GM12878 (cell line): ENCODE results near the gene TMEM181. TPM values are rescaled to one million over a fixed set of nuclear protein-coding genes. Genes with fewer than 3 reads are reported as not detected.

Experiments used
- ATAC-seq: fragments of 200-7000 bp; cut with Tn5 transposase; 3 replicates; pipeline ENCODE4 v1.9.1; 2020; ENCODE audit warnings: mild to moderate bottlenecking, moderate library complexity
- BruUV-seq: library from RNA; stranded (reverse); fragments of 400-500 nt; replicated peaks from 2 replicates; lab custom pipeline; 2021; lab: Mats Ljungman, UMichigan
- CTCF ChIA-PET: fragments of 300-600 bp; sonication (Branson Sonifier 250); formaldehyde crosslinking; extraction: SDS; loops from one replicate; lab custom pipeline; 2021; ENCODE audit warnings: inconsistent platforms; lab: Yijun Ruan, JAX
- POLR2A ChIA-PET: fragments of 350-600 bp; formaldehyde crosslinking; extraction: SDS; loops from one replicate; lab custom pipeline; 2021; ENCODE audit warnings: inconsistent platforms; lab: Charles Lee
- RAD21 ChIA-PET: fragments of 300-600 bp; sonication (Branson Sonifier 250); formaldehyde crosslinking; loops from one replicate; lab custom pipeline; 2023; ENCODE audit warnings: antibody characterized with exemption; ENCODE audit not compliant: unreplicated experiment; lab: Charles Lee
- SMC1A ChIA-PET: fragments of 300-600 bp; sonication (Branson Sonifier 250); formaldehyde crosslinking; loops from one replicate; lab custom pipeline; 2023; ENCODE audit not compliant: unreplicated experiment, uncharacterized antibody; lab: Charles Lee
- DNase-seq: peaks from one replicate; pipeline ENCODE4 v3.0.0-alpha.2; 2011; ENCODE audit warnings: low read depth, low spot score
- FAIRE-seq: peaks from 3 replicates; lab custom pipeline; 2011; peaks lifted over from hg19 to GRCh38; lab: Jason Lieb, UNC
- H2AFZ ChIP-seq: 2 replicates; pipeline ENCODE4 v1.6.0; 2011; ENCODE audit warnings: low read depth, low read length, control low read depth; ENCODE audit not compliant: control insufficient read depth
- H3K27ac ChIP-seq: 2 replicates; pipeline ENCODE4 v1.5.1; 2011; ENCODE audit warnings: control low read depth; ENCODE audit not compliant: control insufficient read depth, insufficient read depth
- H3K27me3 ChIP-seq, 2 experiments: replicated peaks in 1 of 2; 2 replicates each; pipeline versions ENCODE4 v1.6.0 to v1.6.1; 2011; ENCODE audit warnings: low read length in 1 of 2; ENCODE audit not compliant: control insufficient read depth in 2 of 2, insufficient read depth in 2 of 2
- H3K36me3 ChIP-seq, 2 experiments: 2 replicates each; pipeline ENCODE4 v1.5.1; 2011; ENCODE audit warnings: low read length in 1 of 2; ENCODE audit not compliant: control insufficient read depth in 2 of 2, insufficient read depth in 2 of 2
- H3K4me1 ChIP-seq: 2 replicates; pipeline ENCODE4 v1.6.1; 2011; ENCODE audit warnings: mild to moderate bottlenecking, low read length, moderate library complexity, mixed read lengths; ENCODE audit not compliant: control insufficient read depth, insufficient read depth
- H3K4me2 ChIP-seq: 2 replicates; pipeline ENCODE4 v1.6.0; 2011; ENCODE audit warnings: control low read depth; ENCODE audit not compliant: control insufficient read depth, insufficient read depth
- H3K4me3 ChIP-seq: fragments of 200-600 bp; sonication (generic); 2 replicates; pipeline ENCODE4 v1.5.1; 2016
- H3K79me2 ChIP-seq: 2 replicates; pipeline ENCODE4 v1.6.0; 2011; ENCODE audit warnings: low read length; ENCODE audit not compliant: control insufficient read depth, insufficient read depth
- H3K9ac ChIP-seq: 2 replicates; pipeline ENCODE4 v1.8.0; 2011; ENCODE audit warnings: low read length, control low read depth, mixed read lengths; ENCODE audit not compliant: control insufficient read depth, insufficient read depth
- H3K9me3 ChIP-seq: replicated peaks from 3 replicates; pipeline ENCODE4 v1.5.1; 2011; ENCODE audit warnings: mild to moderate bottlenecking, low read length; ENCODE audit not compliant: control insufficient read depth, insufficient read depth
- H4K20me1 ChIP-seq: 2 replicates; pipeline ENCODE4 v1.6.0; 2011; ENCODE audit not compliant: control insufficient read depth, insufficient read depth
- CHD4 ChIP-seq: fragments of 200-600 bp; sonication (generic); IDR thresholded peaks from 2 replicates; pipeline ENCODE4 v1.6.1; 2016; ENCODE audit warnings: mild to moderate bottlenecking
- ESRRA ChIP-seq: IDR thresholded peaks from 2 replicates; pipeline ENCODE4 v1.6.1; 2012; ENCODE audit warnings: mild to moderate bottlenecking, low read length, improper control_type of control experiment
- JUND ChIP-seq: IDR thresholded peaks from 2 replicates; pipeline ENCODE4 v1.6.1; 2012; ENCODE audit warnings: low read depth, mild to moderate bottlenecking, low read length, improper control_type of control experiment, moderate library complexity
- KAT2A ChIP-seq: conservative IDR thresholded peaks from 2 replicates; pipeline ENCODE4 v1.6.1; 2011; ENCODE audit warnings: low read depth, low read length; ENCODE audit not compliant: control insufficient read depth
- MTA3 ChIP-seq: IDR thresholded peaks from 2 replicates; pipeline ENCODE4 v1.6.1; 2012; ENCODE audit warnings: low read length, inconsistent platforms, borderline replicate concordance
- NBN ChIP-seq: fragments of 450-650 bp; IDR thresholded peaks from 2 replicates; pipeline ENCODE4 v1.6.1; 2016
- NR2F1 ChIP-seq: fragments of 450-650 bp; conservative IDR thresholded peaks from 2 replicates; pipeline ENCODE4 v1.6.1; 2017; ENCODE audit warnings: mild to moderate bottlenecking
- POLR2AphosphoS5 ChIP-seq: IDR thresholded peaks from 2 replicates; pipeline ENCODE4 v1.6.1; 2011; ENCODE audit warnings: mild to moderate bottlenecking, low read length, inconsistent platforms
- RELA ChIP-seq: fragments of 450-650 bp; IDR thresholded peaks from 2 replicates; pipeline ENCODE4 v1.8.0; 2014; ENCODE audit warnings: borderline replicate concordance; ENCODE audit not compliant: partially characterized antibody
- RFX5 ChIP-seq: IDR thresholded peaks from 2 replicates; pipeline ENCODE4 v1.6.1; 2011; ENCODE audit warnings: low read depth, low read length, improper control_type of control experiment
- TBL1XR1 ChIP-seq: IDR thresholded peaks from 2 replicates; pipeline ENCODE4 v1.6.1; 2012; ENCODE audit warnings: low read depth, low read length, improper control_type of control experiment
- WGBS: methylation state at CpG from one replicate; pipeline ENCODE4 v1.1.6; 2016; ENCODE audit warnings: low lambda C conversion rate; ENCODE audit not compliant: insufficient replicate concordance, insufficient coverage; ENCODE audit errors: missing lambda C conversion rate; 5-methylcytosine and 5-hydroxymethylcytosine counted together
- in situ Hi-C: fragments of 300-500 bp; cut with MboI; formaldehyde crosslinking; loops from 9 replicates; pipeline ENCODE4 v1.14.3; 2018; ENCODE audit warnings: mixed read lengths
- intact Hi-C: fragments of 100-400 bp; cut with micrococcal nuclease; formaldehyde crosslinking; loops from one replicate; pipeline ENCODE4 v1.14.2; 2022; ENCODE audit not compliant: unreplicated experiment
- polyA plus RNA-seq, 11 experiments: library from polyadenylated mRNA; depleted of rRNA in 4 of 11; unstranded in 6 of 11; stranded (reverse) in 5 of 11; fragments of >200 nt; fragmentation: Nextera tagmentation in 4 of 11; fragmentation: Illumina TruSeq in 1 of 11; extraction: Ambion mirVana in 4 of 11; extraction: Trizol in 1 of 11; gene quantifications; 1 replicate in 1 of 11; 2 replicates in 10 of 11; pipeline versions ENCODE4 v1.2.1 to v1.2.3, GENCODE V29; 2011 to 2016; ENCODE audit warnings: inconsistent platforms in 2 of 11, missing spikeins in 2 of 11, low read depth in 1 of 11
- total RNA-seq, 4 experiments: library from RNA; depleted of rRNA in 3 of 4; stranded (reverse); fragments of >200 nt in 3 of 4; fragmentation: Illumina TruSeq in 1 of 4; extraction: Trizol in 1 of 4; gene quantifications; 2 replicates each; pipeline versions ENCODE4 v1.2.1 to v1.2.3, GENCODE V29; 2013 to 2021
- TF ChIP-seq, protein P1 (sequence below): fragments of 150-350 bp; IDR thresholded peaks from 2 replicates; pipeline ENCODE4 v1.6.1; 2014; ENCODE audit warnings: mild to moderate bottlenecking, low read depth, low read length
- TF ChIP-seq, protein P2 (sequence below): fragments of 450-650 bp; formaldehyde crosslinking; IDR thresholded peaks from 2 replicates; pipeline ENCODE4 v1.4.0; 2022; ENCODE audit warnings: mild to moderate bottlenecking, moderate library complexity
- TF ChIP-seq, protein P3 (sequence below): fragments of 450-650 bp; IDR thresholded peaks from 2 replicates; pipeline ENCODE4 v1.6.1; 2014; ENCODE audit warnings: mild to moderate bottlenecking
- TF ChIP-seq, protein P4 (sequence below): fragments of 450-650 bp; IDR thresholded peaks from 2 replicates; pipeline ENCODE4 v1.6.1; 2017; ENCODE audit warnings: mild to moderate bottlenecking

TMEM181 gene
- total and polyA plus RNA-seq, 10 of the 15 experiments (the other 5 are each of a cell fraction or from before 2014, with no cell fraction given) = 1.5 to 7.9 (median 5.2) TPM

DNA sequence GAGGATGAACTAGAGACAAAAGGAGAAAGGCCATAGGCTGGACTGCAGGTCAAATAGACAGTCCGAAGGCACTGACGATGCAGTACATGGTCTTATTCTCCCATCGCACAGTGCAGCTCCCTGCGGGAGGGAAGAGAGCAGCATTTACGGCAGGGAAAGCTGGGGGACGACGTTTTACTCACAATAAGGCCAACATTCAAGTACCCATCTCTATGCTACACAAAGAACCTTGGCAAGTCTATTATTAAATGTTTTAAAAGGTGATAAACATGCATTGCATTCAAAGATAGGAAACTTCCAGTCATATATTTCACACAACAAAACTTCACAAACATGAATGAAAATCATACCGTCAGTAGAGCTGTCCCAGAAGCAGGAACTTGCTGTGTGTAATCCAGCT lies 76.9 kb downstream of the TMEM181 start (continued):
- TF ChIP-seq RELA (no peak), ESRRA (no peak)
- TF ChIP-seq, all 136 proteins: peak for 0

DNA sequence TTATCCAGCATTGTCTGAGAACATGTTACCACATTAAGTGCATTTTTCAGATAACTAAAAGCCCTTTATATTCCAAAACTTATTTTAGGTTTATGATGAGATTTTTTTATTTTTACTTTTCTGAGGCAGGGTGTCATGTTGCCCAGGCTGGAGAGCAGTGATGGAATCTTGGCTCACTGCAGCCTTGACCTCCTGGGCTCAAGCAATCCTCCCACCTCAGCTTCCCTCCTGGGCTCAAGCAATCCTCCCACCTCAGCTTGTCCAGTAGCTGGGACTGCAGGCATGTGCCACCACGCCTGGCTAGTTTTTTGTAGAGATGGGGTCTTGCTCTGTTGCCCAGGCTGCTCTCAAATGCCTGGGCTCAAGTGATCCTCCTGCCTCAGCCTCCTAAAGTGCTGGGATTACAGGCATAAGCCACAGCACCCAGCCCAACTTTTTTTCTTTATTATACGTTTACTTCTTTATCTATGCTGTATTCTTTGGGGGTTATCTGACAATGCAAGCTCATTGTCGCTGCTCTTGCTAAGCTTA lies 78.5 kb downstream of the TMEM181 start:
- Histone ChIP-seq H3K27me3 (no peaks in the 10 kb centered on the region), H3K4me1 (peaks cover 5% of the 10 kb centered on the region; the same call in 1 of the 2 replicates), H3K4me3 (no peak overlapping the region), H3K9me3 (no peaks in the 10 kb centered on the region), H3K79me2 (peaks cover 22% of the 10 kb centered on the region), H3K4me2 (no peak overlapping the region), H3K9ac (no peak overlapping the region)
- BruUV-seq = no TSS peak
- intact Hi-C loops = no loop called here
- RAD21 ChIA-PET = interaction anchor here (1.8 kb wide), 1 partner anchor 53 kb away, joined by 8 read pairs; no protein-coding TSS in a partner anchor
- in situ Hi-C loops = no loop called here
- no peak for FAIRE-seq
- POLR2A ChIA-PET = no interaction called here
- SMC1A ChIA-PET = interaction anchor here (1.7 to 2.7 kb wide), 2 partner anchors 10 to 52 kb away, joined by 9 to 11 read pairs; partner anchors contain the start of gene SYTL3
- CTCF ChIA-PET = interaction anchor here (0.6 to 4.5 kb wide), 7 partner anchors 12 to 418 kb away, joined by 3 to 23 read pairs (median 3); no protein-coding TSS in a partner anchor
- no peak for ATAC-seq
- DNase-seq = no peak
- WGBS = 78% methylated on average over 3 of the region's 3 CpGs
- TF ChIP-seq MTA3 (no peak), NR2F1 (no peak), RELA (no peak), JUND (no peak), RFX5 (no peak), TBL1XR1 (no peak), POLR2AphosphoS5 (no peak), CHD4 (no peak), KAT2A (no peak), NBN (no peak)
- TF ChIP-seq, protein P1, sequence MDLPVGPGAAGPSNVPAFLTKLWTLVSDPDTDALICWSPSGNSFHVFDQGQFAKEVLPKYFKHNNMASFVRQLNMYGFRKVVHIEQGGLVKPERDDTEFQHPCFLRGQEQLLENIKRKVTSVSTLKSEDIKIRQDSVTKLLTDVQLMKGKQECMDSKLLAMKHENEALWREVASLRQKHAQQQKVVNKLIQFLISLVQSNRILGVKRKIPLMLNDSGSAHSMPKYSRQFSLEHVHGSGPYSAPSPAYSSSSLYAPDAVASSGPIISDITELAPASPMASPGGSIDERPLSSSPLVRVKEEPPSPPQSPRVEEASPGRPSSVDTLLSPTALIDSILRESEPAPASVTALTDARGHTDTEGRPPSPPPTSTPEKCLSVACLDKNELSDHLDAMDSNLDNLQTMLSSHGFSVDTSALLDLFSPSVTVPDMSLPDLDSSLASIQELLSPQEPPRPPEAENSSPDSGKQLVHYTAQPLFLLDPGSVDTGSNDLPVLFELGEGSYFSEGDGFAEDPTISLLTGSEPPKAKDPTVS = no peak
- TF ChIP-seq, protein P2, sequence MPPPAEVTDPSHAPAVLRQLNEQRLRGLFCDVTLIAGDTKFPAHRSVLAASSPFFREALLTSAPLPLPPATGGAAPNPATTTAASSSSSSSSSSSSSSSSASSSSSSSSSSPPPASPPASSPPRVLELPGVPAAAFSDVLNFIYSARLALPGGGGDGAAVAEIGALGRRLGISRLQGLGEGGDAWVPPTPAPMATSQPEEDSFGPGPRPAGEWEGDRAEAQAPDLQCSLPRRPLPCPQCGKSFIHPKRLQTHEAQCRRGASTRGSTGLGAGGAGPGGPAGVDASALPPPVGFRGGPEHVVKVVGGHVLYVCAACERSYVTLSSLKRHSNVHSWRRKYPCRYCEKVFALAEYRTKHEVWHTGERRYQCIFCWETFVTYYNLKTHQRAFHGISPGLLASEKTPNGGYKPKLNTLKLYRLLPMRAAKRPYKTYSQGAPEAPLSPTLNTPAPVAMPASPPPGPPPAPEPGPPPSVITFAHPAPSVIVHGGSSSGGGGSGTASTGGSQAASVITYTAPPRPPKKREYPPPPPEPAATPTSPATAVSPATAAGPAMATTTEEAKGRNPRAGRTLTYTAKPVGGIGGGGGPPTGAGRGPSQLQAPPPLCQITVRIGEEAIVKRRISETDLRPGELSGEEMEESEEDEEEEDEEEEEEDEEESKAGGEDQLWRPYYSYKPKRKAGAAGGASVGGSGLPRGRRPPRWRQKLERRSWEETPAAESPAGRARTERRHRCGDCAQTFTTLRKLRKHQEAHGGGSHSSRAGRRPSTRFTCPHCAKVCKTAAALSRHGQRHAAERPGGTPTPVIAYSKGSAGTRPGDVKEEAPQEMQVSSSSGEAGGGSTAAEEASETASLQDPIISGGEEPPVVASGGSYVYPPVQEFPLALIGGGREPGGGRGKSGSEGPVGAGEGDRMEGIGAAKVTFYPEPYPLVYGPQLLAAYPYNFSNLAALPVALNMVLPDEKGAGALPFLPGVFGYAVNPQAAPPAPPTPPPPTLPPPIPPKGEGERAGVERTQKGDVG (CRISPR knock-in tag) = no peak
- TF ChIP-seq, protein P3, sequence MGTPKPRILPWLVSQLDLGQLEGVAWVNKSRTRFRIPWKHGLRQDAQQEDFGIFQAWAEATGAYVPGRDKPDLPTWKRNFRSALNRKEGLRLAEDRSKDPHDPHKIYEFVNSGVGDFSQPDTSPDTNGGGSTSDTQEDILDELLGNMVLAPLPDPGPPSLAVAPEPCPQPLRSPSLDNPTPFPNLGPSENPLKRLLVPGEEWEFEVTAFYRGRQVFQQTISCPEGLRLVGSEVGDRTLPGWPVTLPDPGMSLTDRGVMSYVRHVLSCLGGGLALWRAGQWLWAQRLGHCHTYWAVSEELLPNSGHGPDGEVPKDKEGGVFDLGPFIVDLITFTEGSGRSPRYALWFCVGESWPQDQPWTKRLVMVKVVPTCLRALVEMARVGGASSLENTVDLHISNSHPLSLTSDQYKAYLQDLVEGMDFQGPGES = no peak
- TF ChIP-seq, protein P4, sequence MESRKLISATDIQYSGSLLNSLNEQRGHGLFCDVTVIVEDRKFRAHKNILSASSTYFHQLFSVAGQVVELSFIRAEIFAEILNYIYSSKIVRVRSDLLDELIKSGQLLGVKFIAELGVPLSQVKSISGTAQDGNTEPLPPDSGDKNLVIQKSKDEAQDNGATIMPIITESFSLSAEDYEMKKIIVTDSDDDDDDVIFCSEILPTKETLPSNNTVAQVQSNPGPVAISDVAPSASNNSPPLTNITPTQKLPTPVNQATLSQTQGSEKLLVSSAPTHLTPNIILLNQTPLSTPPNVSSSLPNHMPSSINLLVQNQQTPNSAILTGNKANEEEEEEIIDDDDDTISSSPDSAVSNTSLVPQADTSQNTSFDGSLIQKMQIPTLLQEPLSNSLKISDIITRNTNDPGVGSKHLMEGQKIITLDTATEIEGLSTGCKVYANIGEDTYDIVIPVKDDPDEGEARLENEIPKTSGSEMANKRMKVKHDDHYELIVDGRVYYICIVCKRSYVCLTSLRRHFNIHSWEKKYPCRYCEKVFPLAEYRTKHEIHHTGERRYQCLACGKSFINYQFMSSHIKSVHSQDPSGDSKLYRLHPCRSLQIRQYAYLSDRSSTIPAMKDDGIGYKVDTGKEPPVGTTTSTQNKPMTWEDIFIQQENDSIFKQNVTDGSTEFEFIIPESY = no peak
- TF ChIP-seq, all 136 proteins: peak for 0
- no peak overlapping the region for H3K27ac ChIP-seq
- H4K20me1 ChIP-seq = no peaks in the 10 kb centered on the region
- H3K36me3 ChIP-seq = peaks cover 0 to 6% of the 10 kb centered on the region in 2 experiments; a peak in 2 of 4 replicates
- H2AFZ ChIP-seq = no peak overlapping the region
